HG02678 (cell line): ENCODE data around the gene FBRSL1.
"Not testable (repeated sequence)": the region's sequence is repeated elsewhere in the genome, so short reads cannot be mapped to it uniquely, and the experiment has no call there.

ENCODE experiments used
- ATAC-seq: cut with Tn5 transposase; IDR thresholded peaks from one replicate; pipeline ENCODE4 v1.9.1; 2021; ENCODE audit warnings: mild to moderate bottlenecking, moderate library complexity; ENCODE audit not compliant: unreplicated experiment

FBRSL1 gene

DNA sequence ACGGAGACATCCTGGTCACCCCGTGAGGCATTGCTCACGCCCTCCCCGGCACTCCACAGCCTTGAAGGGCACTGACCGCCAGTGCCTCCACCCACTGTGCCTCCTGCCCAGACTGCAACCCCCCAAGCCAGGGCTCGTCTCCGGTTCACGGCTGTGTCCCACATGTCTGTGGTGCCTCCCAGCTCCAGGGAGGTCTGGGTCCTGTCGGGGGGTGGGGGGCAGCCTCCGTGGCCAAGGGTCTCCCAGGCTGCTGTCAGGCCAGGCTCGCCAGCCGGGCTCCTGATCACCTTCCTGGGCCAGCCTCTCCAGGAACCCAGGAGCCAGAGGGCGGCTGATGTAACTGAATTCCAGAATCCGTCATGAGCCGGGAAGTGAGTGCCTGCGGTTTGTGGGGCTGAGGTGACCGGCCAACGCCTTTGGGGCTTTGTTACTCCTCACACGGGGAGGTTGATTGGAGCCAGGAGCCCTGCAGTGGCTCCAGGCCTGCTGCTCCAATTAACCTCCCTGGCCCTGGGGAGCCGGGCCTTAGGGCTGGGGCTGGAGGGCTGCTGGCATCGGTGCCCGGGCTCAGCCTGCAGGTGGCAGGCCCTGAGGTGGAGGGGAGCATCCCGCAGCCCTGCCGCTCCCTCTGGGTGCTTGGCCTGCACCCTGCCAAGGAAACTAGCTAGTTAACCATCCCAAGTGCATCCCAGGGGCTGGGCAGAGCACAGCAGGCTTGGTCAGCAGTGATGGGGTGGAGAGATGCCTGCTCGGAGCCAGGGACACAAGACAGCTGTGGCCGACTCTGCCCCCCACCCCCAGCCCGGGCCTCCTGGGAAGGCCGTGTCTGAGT, 36.4 kb upstream of the FBRSL1 start:
- no peak for ATAC-seq

DNA sequence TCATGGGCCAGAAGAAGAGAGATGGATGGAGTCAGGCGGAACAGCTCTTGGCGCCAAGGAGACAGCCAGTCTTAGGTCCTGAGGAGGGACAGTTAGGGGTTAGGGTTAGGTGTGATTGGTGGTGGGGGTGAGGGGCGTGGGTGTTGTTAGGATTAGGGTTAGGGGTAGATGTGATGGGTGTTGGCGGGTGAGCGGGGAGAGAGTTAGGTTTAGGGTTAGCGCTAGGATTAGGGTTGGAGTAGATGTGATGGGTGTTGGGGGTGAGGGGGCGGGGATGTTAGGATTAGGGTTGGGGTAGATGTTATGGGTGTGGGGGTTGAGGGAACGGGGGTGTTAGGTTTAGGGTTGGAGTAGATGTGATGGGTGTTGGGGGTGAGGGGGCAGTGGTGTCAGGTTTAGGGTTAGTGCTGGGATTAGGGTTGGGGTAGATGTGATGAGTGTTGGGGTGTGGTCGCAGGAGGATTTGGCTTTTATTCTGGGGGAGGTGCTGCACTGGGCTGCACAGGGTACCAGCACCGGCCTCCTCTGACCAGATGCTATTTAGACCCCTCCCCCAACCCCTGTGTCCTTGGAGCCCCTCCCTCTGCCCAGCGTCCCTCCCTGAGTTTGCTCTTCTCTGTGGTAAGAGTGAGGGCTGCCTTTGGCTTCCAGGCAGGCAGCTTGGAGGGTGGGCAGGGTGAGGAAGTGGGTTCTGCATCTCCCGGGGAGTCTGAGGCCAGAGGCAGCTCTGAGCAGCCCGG, 35.6 kb upstream of the FBRSL1 start:
- no peak for ATAC-seq

DNA sequence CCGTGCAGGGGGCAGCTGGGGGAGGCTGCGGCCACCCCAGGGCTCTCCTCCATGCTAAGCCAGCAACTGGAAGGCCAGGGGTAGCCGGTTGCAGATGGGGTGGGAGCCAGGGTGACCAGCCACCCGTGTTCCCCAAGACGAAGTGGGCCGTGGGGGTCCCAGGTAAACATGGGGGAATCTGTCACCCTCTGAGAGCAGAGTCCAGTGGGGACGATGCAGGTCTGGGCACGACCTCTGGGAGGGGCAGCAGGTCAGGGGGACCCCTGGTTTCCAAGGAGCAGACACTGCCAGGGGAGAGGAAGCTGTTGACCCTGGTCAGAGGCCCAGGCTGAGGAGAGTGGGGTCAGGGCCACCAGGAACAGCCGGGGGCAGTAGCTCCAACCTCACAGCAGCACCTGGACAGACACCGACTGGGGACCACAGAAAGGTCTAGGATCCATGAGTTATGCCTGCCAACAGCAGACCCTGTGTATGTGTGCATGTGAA, 35.0 kb upstream of the FBRSL1 start:
- no peak for ATAC-seq

DNA sequence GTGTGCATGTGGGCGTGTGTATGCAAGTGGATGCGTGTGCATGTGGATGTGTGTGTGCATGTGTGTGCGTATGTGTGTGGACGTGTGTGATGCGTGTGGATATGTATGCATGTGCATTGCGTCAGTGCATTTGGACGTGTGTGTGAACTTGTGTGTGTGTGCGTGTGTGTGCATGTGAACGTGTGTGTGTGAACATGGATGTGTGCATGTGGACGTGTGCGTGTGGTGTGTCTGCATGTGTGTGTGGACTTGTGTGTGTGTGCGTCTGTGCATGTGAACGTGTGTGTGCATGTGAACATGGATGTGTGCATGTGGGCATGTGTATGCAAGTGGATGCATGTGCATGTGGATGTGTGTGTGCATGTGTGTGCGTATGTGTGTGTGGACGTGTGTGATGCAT, 34.4 kb upstream of the FBRSL1 start:
- no peak for ATAC-seq

DNA sequence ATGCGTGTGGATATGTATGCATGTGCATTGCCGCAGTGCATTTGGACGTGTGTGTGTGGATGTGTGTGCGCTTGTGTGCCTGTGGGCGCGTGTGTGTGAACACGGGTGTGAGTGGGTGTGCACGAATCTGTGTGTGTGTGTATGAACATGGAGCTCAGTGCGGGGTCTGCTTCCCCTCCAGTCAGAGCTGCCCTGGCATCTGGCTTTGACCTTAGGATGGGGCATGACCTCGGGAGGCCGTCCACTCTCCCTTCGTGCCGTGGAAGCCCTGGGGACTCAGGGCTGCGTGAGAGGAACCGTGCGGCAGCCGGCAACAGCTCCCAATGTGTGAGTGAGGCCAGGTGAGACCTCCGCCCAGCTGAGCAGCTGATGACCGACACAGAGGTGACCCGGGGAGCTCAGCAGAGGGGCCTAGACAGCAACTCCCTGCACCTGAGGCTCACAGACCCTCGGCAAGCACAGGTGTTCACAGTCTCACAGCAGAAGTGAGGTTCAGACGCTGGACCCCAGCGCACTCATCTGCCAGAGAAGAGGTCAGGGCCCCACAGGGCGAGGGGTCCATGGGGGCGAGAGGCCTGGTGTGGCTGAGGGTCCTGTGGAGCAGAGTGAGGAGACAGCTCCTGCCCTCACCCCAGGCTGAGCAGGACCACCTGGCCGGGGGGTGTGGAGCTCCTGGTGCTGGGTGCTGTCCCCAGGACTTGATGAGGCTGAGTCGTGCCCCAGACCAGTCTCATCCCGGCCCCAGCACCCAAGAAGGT, 33.6 kb upstream of the FBRSL1 start:
- no peak for ATAC-seq

DNA sequence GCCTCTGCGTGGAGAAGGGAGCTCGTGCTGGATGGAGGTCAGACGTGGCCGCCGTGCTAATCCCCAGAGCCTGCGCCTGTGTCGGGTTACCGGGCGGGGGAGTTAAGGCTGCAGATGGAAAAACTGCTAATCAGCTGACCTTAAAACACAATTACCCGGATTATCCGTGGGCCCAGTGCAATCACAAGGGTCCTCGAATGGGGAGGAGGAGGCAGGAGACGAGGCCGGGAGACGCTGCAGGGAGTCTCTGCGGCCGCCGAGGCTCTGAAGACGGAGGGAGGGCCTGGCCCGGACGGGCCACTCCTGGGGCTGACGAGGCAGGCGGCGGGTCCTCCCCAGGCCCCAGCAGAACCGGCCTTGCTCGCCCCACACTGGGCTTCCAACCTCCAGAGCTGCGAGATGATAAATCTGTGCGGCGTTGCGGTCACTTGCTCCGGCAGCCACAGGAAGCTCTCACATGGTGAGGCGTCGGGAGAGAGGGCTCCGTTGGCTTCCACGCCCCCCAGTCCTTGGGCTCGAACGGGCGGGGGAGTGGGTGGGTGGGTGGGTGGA, 32.9 kb upstream of the FBRSL1 start:
- ATAC-seq: no peak

DNA sequence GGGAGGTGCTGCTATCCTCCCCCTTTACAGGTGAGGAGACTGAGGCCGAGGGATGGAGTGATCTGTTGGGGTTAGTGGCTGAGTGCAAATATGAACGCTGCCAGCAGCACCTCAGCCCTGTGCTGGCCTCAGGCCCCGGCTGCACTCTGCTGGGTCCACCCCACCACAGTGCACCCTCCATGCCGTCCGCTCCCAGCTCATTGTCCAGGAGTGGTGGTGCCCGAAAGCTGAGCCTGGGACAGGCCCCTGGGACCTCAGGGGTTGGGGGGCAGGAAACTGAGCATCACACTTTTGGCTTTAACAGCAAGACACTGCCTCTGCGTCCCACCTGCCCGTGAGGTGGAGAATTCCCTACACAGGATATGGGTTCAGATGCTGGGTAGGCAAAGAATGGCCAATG, 31.5 kb upstream of the FBRSL1 start:
- no peak for ATAC-seq

DNA sequence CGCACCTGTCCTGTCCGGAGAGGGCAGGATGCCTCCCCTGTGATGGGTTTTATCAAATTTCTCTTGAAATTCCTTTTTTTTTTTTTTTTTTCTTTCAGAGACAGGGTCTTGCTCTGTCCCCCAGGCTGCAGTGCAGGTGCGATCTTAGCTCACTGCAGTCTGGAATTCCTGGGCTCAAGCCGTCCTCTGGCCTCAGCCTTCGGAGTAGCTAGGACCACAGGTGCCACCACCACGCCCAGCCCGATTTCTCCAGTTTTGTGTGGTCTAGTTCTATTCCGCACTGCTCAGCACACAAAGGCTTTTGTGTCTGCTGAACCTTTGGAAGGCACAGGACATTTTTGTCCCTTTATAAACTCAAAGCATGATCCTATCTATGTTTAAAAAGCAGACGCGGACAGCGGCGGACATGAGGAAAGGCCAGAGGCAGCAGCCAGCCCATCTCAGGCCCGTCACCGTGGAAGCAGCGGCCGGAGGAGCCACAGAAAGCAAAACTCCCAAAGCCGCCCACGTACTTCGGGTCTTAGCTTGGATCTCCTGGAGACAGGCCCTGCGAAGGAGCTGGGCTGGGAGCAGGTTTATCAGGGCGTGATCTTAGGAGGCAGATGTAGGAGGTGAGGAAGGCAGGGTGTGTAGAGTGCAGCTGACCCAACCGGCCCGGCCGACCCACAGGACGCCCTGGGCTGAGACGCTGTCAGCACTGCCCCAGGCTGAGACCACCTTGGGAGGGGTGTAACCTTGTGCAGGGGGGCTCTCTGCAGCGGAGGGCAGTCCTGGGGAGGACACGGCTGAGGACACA, 30.9 kb upstream of the FBRSL1 start:
- no peak for ATAC-seq

DNA sequence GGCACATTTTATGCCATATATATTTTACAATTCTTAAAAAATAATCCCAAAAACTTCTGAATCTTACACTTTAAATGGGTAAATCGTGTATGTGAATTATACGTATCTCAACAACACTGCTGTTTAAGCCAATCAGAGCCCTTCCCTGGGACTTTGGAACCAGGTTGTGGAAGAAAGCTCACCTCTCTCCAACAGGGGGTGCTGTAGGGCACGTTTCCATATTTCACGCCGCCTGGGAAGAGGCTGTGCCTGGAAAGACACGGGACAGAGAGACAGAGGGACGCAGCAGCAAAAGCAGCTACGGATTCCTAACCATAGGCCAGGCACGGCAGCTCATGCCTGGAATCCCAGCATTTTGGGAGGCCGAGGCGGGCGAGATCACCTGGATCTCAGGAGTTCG, 29.4 kb upstream of the FBRSL1 start:
- ATAC-seq: no peak

DNA sequence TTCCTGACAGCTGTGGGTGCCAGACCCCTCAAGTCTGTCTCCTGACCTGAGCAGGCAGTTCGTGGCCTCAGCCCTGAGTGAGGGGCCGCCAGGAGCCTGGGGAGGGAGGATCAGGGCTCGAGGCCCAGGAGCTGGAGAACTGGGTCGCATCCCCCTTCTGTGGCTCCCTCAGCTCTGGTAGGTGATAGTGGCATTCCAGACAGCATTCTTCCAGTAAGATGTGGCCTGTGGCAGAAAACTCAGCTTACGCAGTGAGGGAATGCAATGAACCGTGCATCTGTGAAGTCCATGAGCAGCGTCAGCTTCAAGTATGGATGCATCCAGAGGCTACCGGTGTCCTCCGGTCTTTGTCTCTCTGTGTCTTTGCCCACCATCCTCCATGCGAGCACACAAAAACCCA, 28.4 kb upstream of the FBRSL1 start:
- no peak for ATAC-seq

DNA sequence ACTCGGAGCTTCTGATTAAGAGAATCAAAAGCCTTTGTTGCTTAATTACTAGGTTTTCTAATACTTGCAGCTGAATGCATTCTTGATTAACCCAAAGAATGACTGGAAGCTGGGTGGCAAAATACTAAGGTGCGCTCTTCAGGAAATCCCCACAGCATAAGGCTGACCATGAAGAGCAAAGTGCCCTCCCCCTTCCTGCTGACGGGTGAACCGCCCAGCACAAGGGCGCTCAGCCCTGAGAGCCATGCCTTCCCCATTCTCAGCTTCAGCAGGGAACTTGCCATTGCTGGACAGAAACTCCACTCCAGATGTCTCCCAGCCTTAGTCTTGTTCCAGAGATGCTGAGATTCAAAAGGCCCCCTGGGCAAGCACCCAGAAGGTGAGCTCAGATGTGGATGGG, 27.2 kb upstream of the FBRSL1 start:
- ATAC-seq: no peak

DNA sequence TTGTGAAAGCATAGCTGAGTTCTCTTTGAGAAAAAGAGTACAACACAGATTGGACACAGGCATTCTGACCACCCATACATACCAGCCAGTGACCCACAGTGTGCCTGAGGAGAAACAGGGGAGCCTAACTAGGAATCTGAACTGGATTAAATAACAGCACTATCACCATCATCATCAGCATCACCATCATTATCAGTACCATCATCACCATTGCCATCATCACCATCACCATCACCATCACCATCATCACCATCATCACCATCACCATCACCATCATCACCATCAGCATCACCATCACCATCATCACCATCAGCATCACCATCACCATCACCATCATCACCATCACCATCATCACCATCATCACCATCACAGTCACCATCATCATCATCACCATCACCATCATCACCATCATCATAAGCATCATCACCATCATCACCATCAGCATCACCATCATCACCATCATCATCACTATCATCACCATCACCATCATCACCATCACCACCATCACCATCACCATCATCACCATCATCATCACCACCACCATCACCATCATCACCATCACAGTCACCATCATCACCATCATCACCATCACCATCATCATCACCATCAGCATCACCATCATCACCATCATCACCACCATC, 26.5 kb upstream of the FBRSL1 start:
- not testable (repeated sequence) for ATAC-seq

DNA sequence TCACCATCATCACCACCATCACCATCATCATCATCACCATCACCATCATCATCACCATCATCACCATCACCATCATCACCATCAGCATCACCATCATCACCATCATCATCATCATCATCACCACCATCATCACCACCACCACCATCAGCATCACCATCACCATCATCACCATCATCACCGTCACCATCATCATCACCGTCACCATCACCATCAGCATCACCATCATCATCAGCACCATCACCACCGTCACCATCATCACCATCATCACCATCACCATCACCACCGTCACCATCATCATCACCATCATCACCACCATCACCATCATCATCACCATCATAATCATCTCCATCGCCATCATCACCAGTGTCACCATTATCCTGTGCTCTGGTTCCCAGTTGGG, 25.6 kb upstream of the FBRSL1 start:
- not testable (repeated sequence) for ATAC-seq

DNA sequence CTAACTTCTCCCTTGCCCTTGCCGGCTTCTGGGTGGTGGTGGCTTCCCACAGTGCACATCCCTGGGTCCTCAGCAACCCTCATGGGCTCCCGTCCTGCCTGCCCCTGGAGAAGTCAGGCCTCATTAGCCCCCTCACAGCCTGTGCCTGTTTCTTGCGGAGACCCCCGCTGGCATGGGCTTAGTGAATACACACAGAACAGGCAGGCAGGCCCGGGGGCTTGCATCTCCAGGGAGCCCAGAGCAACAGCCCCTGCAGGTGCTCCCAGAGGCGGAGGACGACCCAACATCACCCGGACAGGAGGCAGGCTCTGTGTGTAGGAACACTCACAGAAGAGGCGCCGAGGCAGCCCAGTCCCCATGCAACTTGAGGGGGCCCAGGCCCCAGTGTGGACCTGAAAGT, 25.1 kb upstream of the FBRSL1 start:
- ATAC-seq: no peak

DNA sequence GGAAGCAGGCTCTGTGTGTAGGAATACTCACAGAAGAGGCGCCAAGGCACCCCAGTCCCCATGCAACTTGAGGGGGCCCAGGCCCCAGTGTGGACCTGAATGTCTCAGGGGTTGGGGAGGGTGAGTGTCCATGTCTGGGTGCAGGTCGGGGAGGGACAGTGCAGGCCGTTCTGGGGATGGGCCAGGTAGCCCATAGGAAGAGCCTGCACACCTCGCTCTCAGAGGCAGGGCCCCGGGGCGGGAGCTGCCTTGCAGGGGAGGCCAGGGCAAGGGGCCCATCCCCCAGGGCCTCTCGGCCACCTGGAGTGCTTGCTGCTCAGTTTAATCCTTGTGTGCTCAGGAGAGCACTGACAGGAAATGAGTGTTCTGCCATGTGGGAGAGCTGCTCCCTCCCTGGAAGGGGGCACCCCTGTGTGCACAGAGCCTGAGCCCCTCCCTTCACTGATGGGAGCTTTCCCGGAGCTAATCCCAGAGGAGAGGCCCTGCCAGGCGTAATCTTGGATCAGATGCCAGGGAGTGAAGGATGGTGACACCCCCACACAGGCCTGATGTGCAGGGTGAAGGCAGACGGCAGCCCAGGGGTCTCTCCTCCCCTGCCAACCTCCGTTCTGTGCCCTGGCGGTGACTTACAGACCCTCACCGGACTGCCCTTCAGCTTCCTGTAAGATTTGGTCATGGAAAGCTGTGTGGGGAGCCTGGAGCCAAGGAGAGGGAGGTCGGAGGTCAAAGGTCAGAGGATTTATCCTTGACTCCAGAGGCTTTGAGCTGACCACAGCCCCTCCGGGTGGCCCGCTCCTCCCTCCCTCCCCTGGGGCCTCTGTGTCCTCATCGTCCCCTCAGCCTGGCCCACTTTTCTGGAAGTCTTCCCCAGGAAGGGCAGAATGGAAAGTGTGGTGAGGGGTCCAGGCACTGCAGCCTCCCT, 24.4 kb upstream of the FBRSL1 start:
- ATAC-seq: no peak

DNA sequence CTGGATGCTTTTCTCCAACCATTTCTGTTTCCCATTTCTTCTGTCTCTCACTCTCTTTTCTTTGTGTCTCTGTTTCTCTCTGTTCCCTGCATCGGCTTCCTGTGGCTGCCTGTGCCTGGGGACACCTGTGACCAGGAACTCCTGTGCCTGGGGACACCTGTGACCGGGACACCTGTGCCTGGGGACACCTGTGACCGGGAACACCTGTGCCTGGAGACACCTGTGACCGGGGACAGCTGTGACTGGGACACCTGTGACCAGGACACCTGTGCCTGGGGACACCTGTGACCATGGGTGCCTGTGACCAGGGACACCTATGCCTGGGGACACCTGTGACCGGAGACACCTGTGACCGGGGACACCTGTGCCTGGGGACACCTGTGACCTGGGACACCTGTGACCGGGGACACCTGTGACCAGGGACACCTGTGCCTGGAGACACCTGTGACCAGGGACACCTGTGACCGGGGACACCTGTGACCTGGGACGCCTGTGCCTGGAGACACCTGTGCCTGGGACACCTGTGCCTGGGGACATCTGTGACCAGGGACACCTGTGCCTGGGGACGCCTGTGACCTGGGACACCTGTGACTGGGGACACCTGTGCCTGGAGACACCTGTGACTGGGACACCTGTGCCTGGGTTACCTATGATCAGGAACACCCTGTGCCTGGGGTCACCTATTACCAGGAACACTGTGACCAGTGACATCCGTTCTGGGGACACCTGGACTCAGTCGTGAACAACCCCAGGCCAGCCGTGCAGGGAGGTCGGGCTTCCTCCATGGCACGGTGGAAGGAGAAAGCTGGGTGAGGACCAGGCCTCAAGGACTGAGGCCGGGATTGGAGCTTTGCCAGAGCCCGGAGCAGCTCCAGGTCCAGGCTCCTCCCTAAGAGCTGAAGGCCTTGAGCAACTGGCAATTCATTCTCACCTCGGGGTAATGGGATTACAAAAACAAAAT, 23.4 kb upstream of the FBRSL1 start:
- no peak for ATAC-seq

DNA sequence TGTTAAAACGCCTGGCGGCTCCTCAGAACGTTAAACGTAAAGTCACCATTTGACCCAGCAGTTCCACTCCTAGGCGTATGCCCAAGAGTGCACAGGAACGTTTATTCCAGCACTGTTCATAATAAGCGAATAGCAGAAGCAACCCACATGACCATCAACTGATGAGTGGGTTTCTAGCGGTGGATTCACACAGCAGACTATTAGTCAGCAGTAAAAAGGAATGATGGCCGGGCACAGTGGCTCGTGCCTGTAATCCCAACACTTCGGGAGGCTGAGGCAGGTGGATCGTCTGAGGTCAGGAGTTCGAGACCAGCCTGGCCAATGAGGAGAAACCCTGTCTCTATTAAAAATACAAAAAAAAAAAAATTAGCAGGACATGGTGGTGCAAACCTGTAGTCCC, 22.4 kb upstream of the FBRSL1 start:
- ATAC-seq: no peak

DNA sequence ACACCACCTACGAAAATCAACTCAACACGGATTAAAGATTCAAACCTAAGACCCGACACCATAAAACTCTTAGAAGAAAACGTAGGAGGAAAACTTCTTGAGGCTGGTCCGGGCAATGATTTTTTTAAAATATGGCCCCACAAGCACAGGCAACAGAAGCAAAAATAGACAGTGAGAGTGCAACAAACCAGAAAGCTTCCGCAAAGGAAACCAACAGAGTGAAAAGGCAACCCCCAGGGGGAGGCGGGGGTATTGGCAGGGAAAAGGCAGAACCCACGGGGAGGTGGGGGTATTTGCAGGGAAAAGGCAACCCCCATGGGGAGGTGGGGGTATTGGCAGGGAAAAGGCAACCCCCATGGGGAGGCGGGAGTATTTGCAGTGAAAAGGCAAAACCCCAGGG, 20.5 kb upstream of the FBRSL1 start:
- ATAC-seq: no peak
